HEK293 (cell line): ENCODE results near the gene TBX6.

ENCODE experiments used
- CTCF ChIA-PET: fragments of 350-600 bp; formaldehyde crosslinking; extraction: SDS; loops from one replicate; lab custom pipeline; 2021; ENCODE audit warnings: antibody characterized with exemption; lab: Yijun Ruan, JAX
- POLR2A ChIA-PET: fragments of 300-600 bp; formaldehyde crosslinking; extraction: SDS; loops from one replicate; lab custom pipeline; 2020; ENCODE audit warnings: antibody characterized with exemption, inconsistent platforms; lab: Yijun Ruan, JAX
- H3K27ac ChIP-seq: fragments of 200-500 bp; sonication (Bioruptor generic); 2 replicates; pipeline ENCODE4 v1.5.1; 2014; ENCODE audit warnings: low read depth, low read length, control low read depth, inconsistent platforms; ENCODE audit errors: extremely low read depth
- H3K36me3 ChIP-seq, 2 experiments: fragments of 200-500 bp in 1 of 2; sonication (Bioruptor generic) in 1 of 2; 1 replicate in 1 of 2; 2 replicates in 1 of 2; pipeline ENCODE4 v1.5.1; 2014 to 2017; ENCODE audit warnings: inconsistent platforms in 2 of 2, low read length in 2 of 2; ENCODE audit not compliant: control insufficient read depth in 2 of 2, insufficient read depth in 1 of 2
- H3K4me1 ChIP-seq: fragments of 200-500 bp; sonication (Bioruptor generic); 2 replicates; pipeline ENCODE4 v1.5.1; 2014; ENCODE audit warnings: mild to moderate bottlenecking, low read length, inconsistent platforms; ENCODE audit not compliant: control insufficient read depth, insufficient read depth
- H3K4me3 ChIP-seq: 2 replicates; pipeline ENCODE4 v1.5.1; 2011; ENCODE audit warnings: low read depth, mild to moderate bottlenecking, control low read depth, low read length, moderate library complexity
- H3K9me3 ChIP-seq: fragments of 200-500 bp; sonication (Bioruptor generic); 2 replicates; pipeline ENCODE4 v1.5.1; 2014; ENCODE audit warnings: low read depth, low read length, inconsistent platforms; ENCODE audit not compliant: control insufficient read depth, insufficient read depth
- AEBP2 ChIP-seq: fragments of 450-650 bp; formaldehyde crosslinking; IDR thresholded peaks from 2 replicates; pipeline ENCODE4 v1.5.1; 2016; ENCODE audit warnings: missing biosample characterization, missing genetic modification characterization, borderline replicate concordance
- CTCF ChIP-seq: fragments of 450-650 bp; formaldehyde crosslinking; IDR thresholded peaks from 2 replicates; pipeline ENCODE4 v1.5.1; 2016; ENCODE audit warnings: missing biosample characterization, missing genetic modification characterization
- SP7 ChIP-seq: fragments of 450-650 bp; formaldehyde crosslinking; IDR thresholded peaks from 2 replicates; pipeline ENCODE4 v1.5.1; 2016; ENCODE audit warnings: missing biosample characterization, missing genetic modification characterization
- TCF7L2 ChIP-seq: IDR thresholded peaks from 2 replicates; pipeline ENCODE4 v1.6.1; 2011; ENCODE audit warnings: low read depth, mild to moderate bottlenecking, inconsistent platforms, low read length, moderate library complexity, borderline replicate concordance
- WT1 ChIP-seq: fragments of 450-650 bp; formaldehyde crosslinking; IDR thresholded peaks from 2 replicates; pipeline ENCODE4 v1.5.1; 2016; ENCODE audit warnings: missing biosample characterization, missing genetic modification characterization
- ZBTB11 ChIP-seq: fragments of 450-650 bp; formaldehyde crosslinking; conservative IDR thresholded peaks from 2 replicates; pipeline ENCODE4 v1.5.1; 2016; ENCODE audit warnings: low read depth, missing biosample characterization, missing genetic modification characterization
- ZFP41 ChIP-seq: fragments of 450-650 bp; formaldehyde crosslinking; IDR thresholded peaks from 2 replicates; pipeline ENCODE4 v1.5.1; 2016; ENCODE audit warnings: missing biosample characterization, missing genetic modification characterization, borderline replicate concordance
- ZNF157 ChIP-seq: fragments of 450-650 bp; formaldehyde crosslinking; IDR thresholded peaks from 2 replicates; pipeline ENCODE4 v1.5.1; 2016; ENCODE audit warnings: missing biosample characterization, missing genetic modification characterization
- ZNF558 ChIP-seq: fragments of 450-650 bp; formaldehyde crosslinking; IDR thresholded peaks from 2 replicates; pipeline ENCODE4 v1.5.1; 2016; ENCODE audit warnings: missing biosample characterization, missing genetic modification characterization
- ZNF639 ChIP-seq: fragments of 450-650 bp; formaldehyde crosslinking; IDR thresholded peaks from 2 replicates; pipeline ENCODE4 v1.5.1; 2016; ENCODE audit warnings: missing biosample characterization, missing genetic modification characterization
- ZNF654 ChIP-seq: fragments of 450-650 bp; formaldehyde crosslinking; IDR thresholded peaks from 2 replicates; pipeline ENCODE4 v1.5.1; 2016; ENCODE audit warnings: low read depth, missing biosample characterization, missing genetic modification characterization
- ZNF677 ChIP-seq: fragments of 450-650 bp; IDR thresholded peaks from 2 replicates; pipeline ENCODE4 v1.5.0; 2018; ENCODE audit warnings: missing biosample characterization, mild to moderate bottlenecking, missing genetic modification characterization, moderate library complexity
- ZNF704 ChIP-seq: fragments of 450-650 bp; formaldehyde crosslinking; IDR thresholded peaks from 2 replicates; pipeline ENCODE4 v1.5.1; 2016; ENCODE audit warnings: missing biosample characterization, missing genetic modification characterization
- ZNF747 ChIP-seq: fragments of 450-650 bp; formaldehyde crosslinking; IDR thresholded peaks from 2 replicates; pipeline ENCODE4 v1.5.1; 2016; ENCODE audit warnings: missing biosample characterization, missing genetic modification characterization
- ZSCAN4 ChIP-seq: fragments of 450-650 bp; formaldehyde crosslinking; IDR thresholded peaks from 2 replicates; pipeline ENCODE4 v1.5.1; 2017; ENCODE audit warnings: missing biosample characterization, missing genetic modification characterization

Gene TBX6

GRCh38 chr16:30041841-30042240, 49.9 kb downstream of the TBX6 start:
- no peak overlapping the region for H3K4me3 ChIP-seq
- no peaks in the 10 kb centered on the region for H3K9me3 ChIP-seq
- POLR2A ChIA-PET = interaction anchor here (1.0 kb wide), 1 partner anchor 24 kb away, joined by 3 read pairs; the partner anchor contains the start of gene ALDOA
- CTCF ChIA-PET = interaction anchor here (0.6 to 2.8 kb wide), 6 partner anchors 10 to 502 kb away, joined by 3 to 12 read pairs (median 4); partner anchors contain the start of genes DCTPP1 and PPP4C
- TF ChIP-seq ZNF558 (tag by site-specific recombination) = no peak
- no peak for TF ChIP-seq WT1 (tag by site-specific recombination)
- TF ChIP-seq ZNF639 (tag by site-specific recombination) = no peak
- no peak for TF ChIP-seq ZFP41 (tag by site-specific recombination)
- TF ChIP-seq ZNF704 = no peak
- no peak for TF ChIP-seq ZNF157
- TF ChIP-seq CTCF = peak; percentile 78
- TF ChIP-seq ZSCAN4 (tag by site-specific recombination) = no peak
- no peak for TF ChIP-seq SP7 (tag by site-specific recombination)
- TF ChIP-seq ZNF654 = peak; percentile 62
- no peak for TF ChIP-seq AEBP2 (tag by site-specific recombination)
- no peak for TF ChIP-seq ZNF677 (tag by site-specific recombination)
- TF ChIP-seq ZNF747 (tag by site-specific recombination) = no peak
- no peak for TF ChIP-seq TCF7L2
- TF ChIP-seq ZBTB11 (tag by site-specific recombination) = 0 out of 2 replicates have a peak, but pooled peaks have one; percentile 18
- no peak overlapping the region for H3K27ac ChIP-seq
- H3K36me3 ChIP-seq = no peaks in the 10 kb centered on the region
- no peaks in the 10 kb centered on the region for H3K4me1 ChIP-seq
